Liver (tissue), 3 donors: Measurements from ENCODE around the gene CES1.
A peak's percentile ranks its signal among the peaks of the same experiment; 100 is the strongest.

Experiments
- RAD21 ChIP-seq, 2 donors: IDR thresholded peaks; 2 replicates each; pipeline ENCODE4 v1.6.1; 2016; ENCODE audit warnings: antibody characterized with exemption in 2 of 2, mild to moderate bottlenecking in 2 of 2
- TF ChIP-seq, protein P1 (sequence below): fragments of 150-350 bp; IDR thresholded peaks from 2 replicates; pipeline ENCODE4 v1.5.1; 2017; ENCODE audit warnings: improper control_type of control experiment, low read depth, low read length; ENCODE audit not compliant: missing input control
- donor health status: healthy.
- donor health status: healthy.

GRCh38 chr16:55836158-55836611 is 3.3 kb upstream of the CES1 start:
- TF ChIP-seq, protein P1, sequence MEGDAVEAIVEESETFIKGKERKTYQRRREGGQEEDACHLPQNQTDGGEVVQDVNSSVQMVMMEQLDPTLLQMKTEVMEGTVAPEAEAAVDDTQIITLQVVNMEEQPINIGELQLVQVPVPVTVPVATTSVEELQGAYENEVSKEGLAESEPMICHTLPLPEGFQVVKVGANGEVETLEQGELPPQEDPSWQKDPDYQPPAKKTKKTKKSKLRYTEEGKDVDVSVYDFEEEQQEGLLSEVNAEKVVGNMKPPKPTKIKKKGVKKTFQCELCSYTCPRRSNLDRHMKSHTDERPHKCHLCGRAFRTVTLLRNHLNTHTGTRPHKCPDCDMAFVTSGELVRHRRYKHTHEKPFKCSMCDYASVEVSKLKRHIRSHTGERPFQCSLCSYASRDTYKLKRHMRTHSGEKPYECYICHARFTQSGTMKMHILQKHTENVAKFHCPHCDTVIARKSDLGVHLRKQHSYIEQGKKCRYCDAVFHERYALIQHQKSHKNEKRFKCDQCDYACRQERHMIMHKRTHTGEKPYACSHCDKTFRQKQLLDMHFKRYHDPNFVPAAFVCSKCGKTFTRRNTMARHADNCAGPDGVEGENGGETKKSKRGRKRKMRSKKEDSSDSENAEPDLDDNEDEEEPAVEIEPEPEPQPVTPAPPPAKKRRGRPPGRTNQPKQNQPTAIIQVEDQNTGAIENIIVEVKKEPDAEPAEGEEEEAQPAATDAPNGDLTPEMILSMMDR, result no peak
- peak in 1 of 2 donors; percentile 30 for TF ChIP-seq RAD21 (IDR thresholded peaks at IDR 0.05)
